Hematopoietic multipotent progenitor cell (in vitro differentiated cells): Measurements from ENCODE around the gene NUP93. TPM values are rescaled to one million over a fixed set of nuclear protein-coding genes. Genes with fewer than 3 reads are reported as not detected.
A peak's percentile ranks its signal among the peaks of the same experiment; 100 is the strongest.
"Not testable (repeated sequence)": the region's sequence is repeated elsewhere in the genome, so short reads cannot be mapped to it uniquely, and the experiment has no call there.

Experiments
- DNase-seq, 3 donors: peaks; one replicate each; pipeline ENCODE4 v3.0.0-alpha.2; 2011 to 2015; ENCODE audit warnings: low read depth in 2 of 3, low spot score in 2 of 3
- total RNA-seq: library from RNA; depleted of rRNA; stranded (reverse); fragments of >200 nt; gene quantifications from one replicate; pipeline ENCODE4 v1.2.3, GENCODE V29; 2012

The NUP93 gene
- total RNA-seq, 1 donor, result 59.8 TPM

GRCh38 chr16:56864960-56865359 lies 135.0 kb downstream of the NUP93 start, which contains the start of gene SLC12A3:
TSS of gene SLC12A3 (plus strand) at chr16:56865207. CDS start at chr16:56865236, 29 bp downstream.
- DNase-seq, result no peak

- no peak for DNase-seq
These were observed 135.6 kb downstream of the NUP93 start for GRCh38 chr16:56865394-56866062.

- peak; percentile 30 to 70 (median 39) for DNase-seq
These were observed 137.3 kb downstream of the NUP93 start for GRCh38 chr16:56866955-56867830.

GRCh38 chr16:56868175-56868574 lies 138.2 kb downstream of the NUP93 start:
- no peak for DNase-seq

GRCh38 chr16:56868766-56869165 lies 138.8 kb downstream of the NUP93 start:
- not testable (repeated sequence) for DNase-seq

DNA sequence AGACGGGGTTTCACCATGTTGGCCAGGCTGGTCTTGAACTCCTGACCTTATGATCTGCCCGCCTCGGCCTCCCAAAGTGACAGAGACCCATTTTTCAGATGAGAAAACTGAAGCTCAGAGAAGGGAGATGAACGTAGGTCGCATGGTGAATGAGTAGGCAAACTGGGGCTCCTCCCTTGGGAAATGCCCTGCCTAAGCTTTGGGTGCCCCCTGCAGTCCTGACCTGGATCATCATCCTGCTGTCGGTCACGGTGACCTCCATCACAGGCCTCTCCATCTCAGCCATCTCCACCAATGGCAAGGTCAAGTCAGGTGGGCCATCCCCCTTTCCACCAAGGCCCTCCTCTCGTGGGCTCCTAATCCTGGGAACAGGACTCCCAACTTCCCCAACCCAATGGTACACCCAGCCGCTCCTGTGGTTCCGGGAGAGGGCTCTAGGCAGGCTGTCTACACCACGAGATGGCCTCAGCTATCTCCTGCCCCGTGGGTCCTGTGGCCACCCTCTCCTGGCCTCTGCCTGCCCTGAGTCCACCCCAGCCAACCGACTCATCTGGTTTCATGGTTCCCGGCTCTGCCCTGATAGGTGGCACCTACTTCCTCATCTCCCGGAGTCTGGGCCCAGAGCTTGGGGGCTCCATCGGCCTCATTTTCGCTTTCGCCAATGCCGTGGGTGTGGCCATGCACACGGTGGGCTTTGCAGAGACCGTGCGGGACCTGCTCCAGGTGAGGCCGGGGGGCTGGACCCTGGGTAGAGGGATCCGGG lies 139.8 kb downstream of the NUP93 start:
- peak in 2 of 3 donors; percentile 44 to 61 for DNase-seq

- no peak for DNase-seq
These were observed 140.5 kb downstream of the NUP93 start for GRCh38 chr16:56870276-56870888.

DNA sequence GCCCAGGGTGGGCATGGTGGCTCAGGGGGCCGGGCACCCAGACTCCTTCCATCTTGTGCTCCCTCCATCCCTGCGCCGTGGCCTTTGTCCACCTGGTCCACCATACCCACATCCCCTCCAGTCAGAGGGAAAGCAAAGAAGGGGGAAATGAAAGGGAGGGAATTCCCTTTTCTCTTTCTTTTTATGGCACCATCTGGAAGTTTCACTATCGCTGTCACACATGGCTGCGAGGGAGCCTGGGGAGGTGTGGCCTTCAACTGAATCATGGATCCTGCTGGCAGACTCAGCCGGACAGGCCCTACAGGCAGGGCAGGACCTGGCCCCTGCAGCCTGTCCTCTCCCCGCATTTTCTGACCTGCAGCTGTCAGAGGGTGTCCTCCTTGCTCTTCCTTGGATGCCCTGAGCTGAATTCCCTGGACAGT lies 141.3 kb downstream of the NUP93 start:
- no peak for DNase-seq

GRCh38 chr16:56872863-56873391 lies 143.0 kb downstream of the NUP93 start:
- DNase-seq, result no peak

GRCh38 chr16:56874800-56875199 lies 144.9 kb downstream of the NUP93 start:
- DNase-seq, result no peak

DNA sequence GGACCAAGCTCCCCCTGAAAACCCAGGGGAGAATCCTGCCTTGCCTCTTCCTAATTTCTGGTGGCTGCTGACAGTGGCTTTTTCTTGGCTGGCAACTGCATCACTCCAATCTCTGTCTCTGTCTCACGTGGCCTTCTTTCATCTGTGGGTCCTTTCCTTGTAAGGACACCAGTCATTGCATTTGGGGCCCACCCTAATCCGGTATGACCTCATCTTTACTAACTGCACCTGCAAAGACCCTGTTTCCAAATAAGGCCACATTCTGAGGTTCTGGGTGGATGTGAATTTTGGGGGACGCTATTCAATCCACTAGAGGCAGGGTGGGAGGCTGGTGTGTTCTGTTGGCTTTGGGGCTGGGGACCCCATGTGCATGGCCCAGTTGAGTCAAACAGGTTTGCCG lies 146.1 kb downstream of the NUP93 start:
- DNase-seq, result no peak

GRCh38 chr16:56877486-56878182 lies 147.7 kb downstream of the NUP93 start:
- no peak for DNase-seq

- DNase-seq, result no peak
These were observed 148.4 kb downstream of the NUP93 start for GRCh38 chr16:56878282-56878854.

DNA sequence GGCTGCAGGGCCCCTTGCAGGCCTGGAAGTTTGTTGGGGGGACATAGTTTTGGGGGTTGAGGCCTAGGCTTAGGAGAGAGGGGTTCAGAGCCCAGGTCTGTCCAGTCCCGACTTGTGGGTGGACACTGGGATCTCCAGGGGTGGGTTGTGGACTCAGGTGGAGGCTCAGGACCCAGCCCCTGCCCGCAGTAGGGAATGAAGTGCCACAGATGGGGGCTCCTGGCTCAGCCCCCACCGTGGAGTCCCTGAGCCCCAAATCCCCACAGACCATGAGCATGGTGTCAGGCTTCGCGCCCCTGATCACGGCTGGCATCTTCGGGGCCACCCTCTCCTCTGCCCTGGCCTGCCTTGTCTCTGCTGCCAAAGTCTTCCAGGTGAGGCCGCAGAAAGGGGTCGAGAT lies 149.3 kb downstream of the NUP93 start:
- DNase-seq, result no peak

GRCh38 chr16:56880176-56880575 lies 150.2 kb downstream of the NUP93 start:
- DNase-seq, result no peak

DNA sequence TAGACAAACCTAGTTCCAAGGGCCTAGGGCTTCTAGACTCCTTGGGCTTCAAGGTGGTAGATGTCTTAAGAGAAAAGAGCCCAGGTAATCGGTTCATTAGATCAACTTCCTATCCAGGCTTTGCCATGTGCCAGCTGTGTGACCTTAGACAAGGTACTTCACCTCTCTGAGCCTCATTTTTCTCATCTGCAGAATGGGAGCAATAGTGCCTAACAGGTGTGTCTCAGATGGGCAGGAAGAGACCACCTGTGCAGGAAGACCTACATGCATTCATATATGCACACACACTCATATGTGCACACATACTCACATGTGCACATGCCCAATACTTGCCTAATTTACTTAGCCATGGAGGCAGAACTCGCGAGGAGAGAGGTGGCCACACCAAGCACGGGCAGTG lies 150.8 kb downstream of the NUP93 start:
- no peak for DNase-seq

GRCh38 chr16:56882077-56882800 lies 152.3 kb downstream of the NUP93 start:
- DNase-seq, result no peak

DNA sequence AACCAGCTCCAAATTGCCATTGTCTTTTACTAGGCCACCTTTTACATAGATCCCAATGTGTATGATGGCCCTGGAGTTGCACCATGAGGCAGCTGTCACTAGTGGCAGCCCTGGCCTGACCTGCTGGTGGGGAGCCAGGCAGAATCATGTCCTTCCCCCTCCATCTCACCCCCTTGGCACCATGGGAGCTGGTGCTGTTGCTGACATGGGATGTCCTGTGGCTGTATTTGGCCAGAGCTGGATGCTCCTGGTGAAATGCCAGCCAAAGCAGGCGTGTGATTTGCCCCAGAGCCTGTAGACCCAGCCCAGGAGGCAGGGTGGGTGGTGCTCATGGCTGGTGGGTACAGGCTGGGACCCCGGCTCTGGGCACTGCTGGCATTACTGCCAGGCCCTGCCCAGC lies 153.7 kb downstream of the NUP93 start:
- no peak for DNase-seq
